Hematopoietic multipotent progenitor cell treated with erythropoietin and hydrocortisone succinate and interleukin-3 and kit ligand, for 15 days (in vitro differentiated cells): ENCODE measurements around the gene FAM83C.

Experiments used
- DNase-seq: peaks from one replicate; pipeline ENCODE4 v3.0.0-alpha.2; 2015; ENCODE audit warnings: low spot score

The FAM83C gene

GRCh38 chr20:35291654-35292503 lies at the start of gene FAM83C:
TSS of gene FAM83C (minus strand) at chr20:35292425. CDS start at chr20:35292304, 121 bp downstream.
- no peak for DNase-seq

GRCh38 chr20:35341366-35342028 lies 49.3 kb upstream of the FAM83C start:
- DNase-seq: no peak

GRCh38 chr20:35340436-35340835 lies 48.2 kb upstream of the FAM83C start:
- DNase-seq: no peak

- no peak for DNase-seq
Measured at GRCh38 chr20:35339636-35340035, 47.4 kb upstream of the FAM83C start.

GRCh38 chr20:35339007-35339406 lies 46.8 kb upstream of the FAM83C start:
- no peak for DNase-seq

GRCh38 chr20:35334311-35335101 lies 42.3 kb upstream of the FAM83C start:
- no peak for DNase-seq

- DNase-seq: no peak
Measured at GRCh38 chr20:35333606-35334005, 41.4 kb upstream of the FAM83C start.

GRCh38 chr20:35332540-35333200 lies 40.4 kb upstream of the FAM83C start:
- DNase-seq: no peak

- peak; percentile 57 for DNase-seq
Measured at GRCh38 chr20:35329435-35330139, 37.4 kb upstream of the FAM83C start.

- no peak for DNase-seq
Measured at GRCh38 chr20:35328689-35329088, 36.5 kb upstream of the FAM83C start.

GRCh38 chr20:35328095-35328685 lies 36.0 kb upstream of the FAM83C start:
- DNase-seq: no peak

GRCh38 chr20:35327074-35327976 lies 35.1 kb upstream of the FAM83C start:
- no peak for DNase-seq

- no peak for DNase-seq
Measured at GRCh38 chr20:35326740-35327073, 34.5 kb upstream of the FAM83C start.

- no peak for DNase-seq
Measured at GRCh38 chr20:35326021-35326739, 34.0 kb upstream of the FAM83C start.

- no peak for DNase-seq
Measured at GRCh38 chr20:35325401-35325800, 33.2 kb upstream of the FAM83C start.

GRCh38 chr20:35320396-35321126 lies 28.3 kb upstream of the FAM83C start:
- DNase-seq: no peak

GRCh38 chr20:35319871-35320197 lies 27.6 kb upstream of the FAM83C start:
- no peak for DNase-seq

GRCh38 chr20:35319192-35319870 lies 27.1 kb upstream of the FAM83C start:
- DNase-seq: no peak
